Medulla oblongata (tissue), 1 donor: ENCODE results near the gene FOXK1.
A peak's percentile ranks its signal among the peaks of the same experiment; 100 is the strongest.
"Not testable (repeated sequence)": the region's sequence is repeated elsewhere in the genome, so short reads cannot be mapped to it uniquely, and the experiment has no call there.

Experiments used
- DNase-seq: peaks from one replicate; pipeline ENCODE4 v3.0.0-alpha.2; 2015; ENCODE audit errors: extremely low spot score

Gene FOXK1

DNA sequence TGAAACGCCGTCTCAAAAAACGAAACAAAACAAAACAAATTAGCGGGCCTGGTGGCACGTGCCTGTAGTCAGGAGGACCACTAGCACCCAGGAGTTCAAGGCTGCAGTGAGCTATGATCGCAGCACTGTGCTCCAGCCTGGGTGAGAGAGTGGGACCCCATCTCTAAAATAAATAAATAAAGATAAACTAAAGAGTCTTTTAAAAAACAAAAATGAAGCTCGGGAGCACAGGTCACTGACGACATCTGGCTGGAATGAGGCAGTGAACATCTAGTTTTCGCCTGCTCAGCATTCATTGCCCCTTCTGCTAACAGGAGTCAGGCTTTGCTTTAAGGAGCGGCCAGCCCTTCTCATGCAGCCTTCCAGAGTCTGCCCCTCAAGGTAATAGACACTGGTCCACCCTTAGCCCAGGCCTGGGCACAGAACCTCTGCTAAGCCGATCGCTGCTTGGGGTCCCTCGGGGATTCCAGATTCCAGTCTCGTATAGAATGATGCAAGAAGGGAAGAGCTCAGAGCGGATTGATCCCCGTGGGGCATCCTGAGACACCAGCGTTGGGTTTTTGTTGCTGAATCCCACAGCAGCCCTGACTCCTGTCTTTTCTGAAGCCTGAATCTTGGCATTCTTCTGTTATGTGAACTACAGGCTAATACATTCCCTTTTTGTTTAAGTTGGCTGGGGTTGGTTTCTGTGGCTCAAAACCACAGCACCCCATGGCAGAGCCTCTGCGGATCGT, 14.2 kb upstream of the FOXK1 start:
- no peak for DNase-seq

- no peak for DNase-seq
Observed at GRCh38 chr7:4668510-4668847, 13.6 kb upstream of the FOXK1 start.

DNA sequence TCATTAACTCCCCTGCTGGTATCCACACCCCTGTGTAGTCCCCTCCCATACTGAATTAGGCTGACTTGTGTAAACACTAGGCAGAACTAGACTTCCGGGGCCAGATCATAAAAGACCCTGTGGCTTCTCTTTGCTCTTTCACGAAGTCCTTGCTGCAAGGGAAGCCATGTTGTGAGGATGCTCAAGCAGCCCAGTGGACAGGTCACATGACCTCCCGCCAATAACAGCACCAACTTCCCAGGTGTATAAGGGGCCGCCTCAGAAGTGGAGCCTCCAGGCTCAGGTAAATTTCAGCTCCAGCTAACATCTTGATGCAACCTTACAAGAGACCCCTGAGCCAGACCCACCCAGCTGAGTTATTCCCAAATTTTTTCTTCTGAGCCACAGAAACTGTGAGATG, 11.3 kb upstream of the FOXK1 start:
- no peak for DNase-seq

DNA sequence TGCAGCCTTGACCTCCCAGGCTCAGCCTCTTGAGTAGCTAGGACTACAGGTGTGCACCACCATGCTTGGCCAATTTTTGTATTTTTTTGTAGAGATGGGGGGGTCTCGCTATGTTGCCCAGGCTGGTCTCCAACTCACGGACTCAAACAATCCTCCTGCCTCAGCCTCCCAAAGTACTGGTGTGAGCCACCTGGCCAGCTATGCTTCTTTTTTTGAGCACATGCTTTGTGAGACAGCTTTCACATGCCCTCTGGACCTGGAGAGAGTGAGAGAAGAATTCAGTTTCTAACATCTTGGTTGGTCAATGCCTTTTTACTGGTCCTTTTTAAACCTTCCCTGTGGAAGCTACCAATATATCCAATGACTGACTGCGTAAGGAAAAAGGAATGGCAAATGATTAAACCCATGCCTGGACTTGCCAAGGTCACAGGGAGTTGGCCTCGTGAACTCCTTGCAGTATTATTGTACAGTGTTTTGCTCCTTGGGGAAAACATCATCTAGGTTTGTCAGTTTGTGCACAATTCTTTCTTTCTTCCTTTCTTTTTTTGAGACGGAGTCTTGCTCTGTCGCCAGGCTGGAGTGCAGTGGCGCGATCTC, 6.2 kb upstream of the FOXK1 start:
- no peak for DNase-seq

GRCh38 chr7:4677518-4677917, 4.6 kb upstream of the FOXK1 start:
- not testable (repeated sequence) for DNase-seq

- DNase-seq = no peak
Observed at GRCh38 chr7:4681218-4681851, 760 bp upstream of the FOXK1 start.

DNA sequence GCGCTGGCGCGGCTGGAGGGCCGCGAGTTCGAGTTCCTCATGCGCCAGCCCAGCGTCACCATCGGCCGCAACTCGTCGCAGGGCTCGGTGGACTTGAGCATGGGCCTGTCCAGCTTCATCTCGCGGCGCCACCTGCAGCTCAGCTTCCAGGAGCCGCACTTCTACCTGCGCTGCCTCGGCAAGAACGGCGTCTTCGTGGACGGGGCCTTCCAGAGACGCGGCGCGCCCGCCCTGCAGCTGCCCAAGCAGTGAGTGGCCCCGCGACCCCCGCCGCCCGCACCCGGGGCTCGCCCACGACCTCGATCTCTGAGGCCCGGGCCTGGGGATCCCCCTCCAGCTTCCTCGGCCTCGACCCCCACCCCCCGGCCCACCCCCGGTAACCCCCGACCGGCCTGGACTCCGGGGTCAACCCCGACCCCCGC, 537 bp downstream of the FOXK1 start:
- no peak for DNase-seq

GRCh38 chr7:4683043-4683883, 1.2 kb downstream of the FOXK1 start:
- no peak for DNase-seq

DNA sequence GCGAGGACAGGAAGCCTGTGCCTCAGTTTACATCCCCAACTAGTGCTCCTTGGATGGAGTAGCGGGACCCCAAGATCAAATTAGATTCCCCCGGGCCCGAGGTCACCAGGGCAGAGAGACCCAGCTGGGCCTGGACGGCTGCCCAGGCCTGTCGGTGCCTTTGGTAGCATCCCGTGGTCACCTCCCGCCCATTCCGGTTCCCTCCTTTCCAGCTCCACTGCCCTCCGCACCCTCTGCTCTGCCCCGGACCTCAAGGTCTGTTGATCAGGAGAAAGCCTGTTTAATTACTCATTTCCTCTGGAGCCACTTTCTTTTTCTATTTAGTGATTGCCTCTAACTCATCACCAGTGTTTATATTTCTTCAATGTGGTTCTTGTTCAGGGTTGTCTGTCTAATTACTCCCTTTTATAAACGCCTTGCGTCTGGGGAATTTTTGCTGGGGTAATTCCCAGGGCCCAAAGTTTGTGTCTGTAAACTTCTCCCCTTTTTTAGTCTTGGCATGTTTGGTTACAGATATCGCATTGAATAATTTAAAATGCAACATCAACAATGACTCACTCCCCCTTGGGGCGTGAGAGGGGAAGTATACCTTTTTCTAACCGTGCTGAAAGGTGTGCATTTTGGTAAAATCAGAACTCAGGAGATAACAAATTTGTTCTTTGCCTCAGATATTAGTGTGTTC, 1.9 kb downstream of the FOXK1 start:
- DNase-seq = peak; percentile 69

DNA sequence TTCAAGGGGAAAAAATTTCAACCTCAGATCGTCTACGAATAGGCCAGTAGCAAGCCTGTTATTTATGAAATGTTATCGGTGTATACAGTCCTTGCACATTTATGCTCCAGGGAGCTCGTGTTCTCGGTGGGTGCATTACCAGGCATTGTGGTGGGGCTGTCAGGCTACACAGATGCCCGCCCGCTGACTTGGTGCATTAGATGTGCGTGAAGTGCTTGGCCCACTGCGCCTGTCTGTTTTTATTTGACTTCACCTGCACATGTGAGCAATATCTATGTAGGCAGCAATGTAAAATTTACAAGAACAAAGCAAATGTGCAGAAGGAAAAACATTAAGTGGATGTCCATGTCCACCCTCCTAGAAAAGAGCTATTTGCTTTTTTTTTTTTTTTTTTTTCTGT, 2.8 kb downstream of the FOXK1 start:
- no peak for DNase-seq

DNA sequence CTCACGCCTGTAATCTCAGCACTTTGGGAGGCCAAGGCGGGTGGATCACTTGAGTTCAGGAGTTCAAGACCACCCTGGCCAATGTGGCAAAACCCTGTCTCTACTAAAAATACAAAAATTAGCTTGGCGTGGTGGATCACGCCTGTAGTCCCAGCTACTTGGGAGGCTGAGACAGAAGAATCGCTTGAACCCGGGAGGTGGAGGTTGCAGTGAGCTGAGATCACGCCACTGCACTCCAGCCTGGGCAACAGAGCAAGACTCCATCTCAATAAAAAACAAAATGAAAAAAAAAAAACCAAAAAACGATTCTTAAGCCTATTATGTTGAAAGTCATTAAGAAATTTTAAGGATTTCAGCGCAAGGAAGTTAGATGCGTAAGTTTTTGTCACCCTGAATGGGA, 3.6 kb downstream of the FOXK1 start:
- not testable (repeated sequence) for DNase-seq

- DNase-seq = no peak
Observed at GRCh38 chr7:4687956-4688355, 5.9 kb downstream of the FOXK1 start.

DNA sequence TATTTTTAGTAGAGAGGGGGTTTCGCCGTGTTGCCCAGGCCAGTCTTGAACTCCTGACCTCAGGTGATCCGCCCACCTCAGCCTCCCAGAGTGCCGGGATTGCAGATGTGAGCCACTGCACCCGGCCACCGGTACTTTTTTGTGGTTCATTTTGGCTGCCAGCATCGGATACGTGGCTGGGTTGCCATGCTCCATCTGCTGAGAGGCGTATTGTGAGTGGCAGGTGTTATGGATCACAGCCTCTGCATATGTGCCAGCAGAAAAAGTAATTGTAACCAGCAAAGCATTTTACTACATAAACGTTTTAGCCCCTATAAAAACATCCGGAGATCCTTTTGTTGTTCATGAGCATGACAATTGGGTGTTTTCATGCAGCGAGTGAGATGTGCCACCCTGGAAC, 7.1 kb downstream of the FOXK1 start:
- DNase-seq = no peak

- no peak for DNase-seq
Observed at GRCh38 chr7:4689668-4690067, 7.6 kb downstream of the FOXK1 start.

DNA sequence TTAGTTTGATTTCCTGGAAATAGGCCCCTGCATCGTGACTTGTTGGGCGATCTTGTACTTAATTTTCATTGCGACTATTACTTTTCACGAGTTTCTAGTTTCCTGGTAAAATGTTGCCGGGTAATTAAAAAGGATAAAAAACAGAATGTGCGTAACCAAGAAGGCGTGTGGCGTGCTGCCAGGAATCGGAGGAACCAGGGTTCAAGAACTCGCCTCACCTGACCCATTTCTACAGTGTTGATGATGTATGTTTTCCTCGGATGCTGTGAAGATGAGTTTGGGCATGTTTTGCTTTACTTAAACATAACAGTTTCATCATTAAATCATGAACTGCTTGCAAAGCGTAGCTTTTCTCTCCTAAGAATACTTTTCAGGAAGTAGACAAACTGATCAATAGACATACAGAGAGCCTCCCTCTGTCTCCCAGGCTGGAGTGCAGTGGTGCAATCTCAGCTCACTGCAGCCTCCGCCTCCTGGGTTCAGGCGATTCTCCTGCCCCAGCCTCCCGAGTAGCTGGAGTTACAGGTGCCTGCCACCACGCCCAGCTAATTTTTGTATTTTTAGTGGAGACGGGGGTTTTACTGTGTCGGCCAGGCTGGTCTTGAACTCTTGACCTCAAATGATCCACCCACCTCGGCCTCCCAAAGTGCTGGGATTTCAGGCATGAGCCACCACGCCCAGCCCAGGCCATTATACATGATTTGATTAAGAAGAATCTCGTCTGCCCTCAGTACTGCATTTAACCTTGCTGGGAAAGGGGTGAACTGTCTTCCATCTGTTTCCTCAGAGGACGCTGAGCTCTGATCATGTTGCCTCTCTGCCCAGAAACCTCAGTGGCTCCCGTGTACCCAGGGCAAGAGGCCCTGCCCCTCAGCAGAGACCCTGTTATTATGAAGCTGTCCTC, 9.1 kb downstream of the FOXK1 start:
- DNase-seq = no peak

DNA sequence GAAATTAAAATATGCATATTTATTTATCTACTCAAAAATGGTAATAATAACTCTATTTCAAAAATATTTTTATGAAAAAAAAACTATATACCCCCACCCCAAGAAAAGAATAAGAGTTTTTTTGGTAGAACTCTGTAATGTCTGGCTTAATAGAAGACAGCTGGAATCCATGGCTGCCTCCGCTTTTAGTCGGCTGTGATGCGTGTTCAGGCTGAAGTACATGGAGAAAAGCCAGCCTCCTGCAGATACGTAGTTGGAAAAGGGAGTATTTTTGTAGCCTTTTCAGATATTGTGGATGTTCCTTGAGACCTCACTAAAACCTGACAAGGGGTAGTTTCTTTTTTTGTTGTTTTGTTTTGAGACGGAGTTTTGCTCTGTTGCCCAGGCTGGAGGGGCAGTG, 10.0 kb downstream of the FOXK1 start:
- no peak for DNase-seq

GRCh38 chr7:4692622-4693021, 10.5 kb downstream of the FOXK1 start:
- DNase-seq = not testable (repeated sequence)

DNA sequence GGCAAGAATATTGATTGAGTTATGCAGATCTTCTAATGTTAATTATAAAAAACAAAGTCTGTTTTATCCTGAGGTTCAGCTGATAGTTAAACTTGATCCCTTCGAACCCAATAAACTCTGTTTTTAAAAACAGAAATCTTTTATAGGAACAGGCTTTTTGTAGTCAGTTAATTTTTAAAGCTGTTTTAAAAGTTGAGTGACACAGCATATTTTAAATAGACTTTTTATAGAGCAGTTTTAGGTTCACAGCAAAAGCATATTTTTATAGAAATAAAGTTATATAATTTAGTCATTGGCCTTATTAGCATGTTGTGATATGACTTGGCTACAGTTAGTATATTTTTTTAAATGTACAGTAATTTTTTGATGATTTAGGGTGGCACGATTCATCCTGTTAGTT, 11.1 kb downstream of the FOXK1 start:
- no peak for DNase-seq

DNA sequence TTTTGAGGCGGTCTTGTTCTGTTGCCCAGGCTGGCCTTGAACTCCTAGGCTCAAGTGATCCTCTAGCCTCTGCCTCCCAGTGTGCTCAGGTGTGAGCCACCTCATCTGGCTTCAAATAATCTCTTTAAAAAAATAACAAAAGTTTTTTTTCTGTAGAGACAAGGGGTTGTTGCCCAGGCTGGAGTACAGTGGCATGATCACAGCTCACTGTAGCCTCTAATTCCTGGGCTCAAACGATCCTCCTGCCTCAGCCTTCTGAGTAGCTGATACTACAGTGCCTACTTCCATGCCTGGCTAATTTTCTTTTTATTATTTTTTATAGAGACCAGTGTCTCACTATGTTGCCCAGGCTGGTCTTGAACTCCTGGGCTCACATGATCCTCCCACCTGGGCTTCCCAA, 11.7 kb downstream of the FOXK1 start:
- DNase-seq = no peak

DNA sequence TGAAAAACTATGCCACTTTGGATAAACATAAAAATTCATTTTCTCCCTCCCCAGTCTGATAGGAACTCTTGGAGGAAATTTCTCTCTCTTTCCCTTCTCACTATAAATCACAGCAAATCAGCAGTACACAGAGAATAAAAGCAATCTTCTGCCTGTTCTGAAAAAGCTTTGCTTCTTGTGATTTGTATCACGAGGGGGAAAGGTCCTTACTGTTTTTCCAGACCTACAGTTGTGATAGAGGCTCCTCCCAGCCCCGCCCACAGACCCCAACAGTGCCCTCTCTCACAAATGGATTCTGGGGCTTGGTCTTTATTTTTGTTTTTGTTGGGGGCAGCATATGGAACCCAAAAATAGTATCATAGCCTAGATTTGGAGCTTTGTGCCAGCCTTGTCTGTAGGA, 12.2 kb downstream of the FOXK1 start:
- no peak for DNase-seq
